ENCODE measurements around the gene ZNF281.
"Not testable (repeated sequence)": the region's sequence is repeated elsewhere in the genome, so short reads cannot be mapped to it uniquely, and the experiment has no call there.

Gene ZNF281

DNA sequence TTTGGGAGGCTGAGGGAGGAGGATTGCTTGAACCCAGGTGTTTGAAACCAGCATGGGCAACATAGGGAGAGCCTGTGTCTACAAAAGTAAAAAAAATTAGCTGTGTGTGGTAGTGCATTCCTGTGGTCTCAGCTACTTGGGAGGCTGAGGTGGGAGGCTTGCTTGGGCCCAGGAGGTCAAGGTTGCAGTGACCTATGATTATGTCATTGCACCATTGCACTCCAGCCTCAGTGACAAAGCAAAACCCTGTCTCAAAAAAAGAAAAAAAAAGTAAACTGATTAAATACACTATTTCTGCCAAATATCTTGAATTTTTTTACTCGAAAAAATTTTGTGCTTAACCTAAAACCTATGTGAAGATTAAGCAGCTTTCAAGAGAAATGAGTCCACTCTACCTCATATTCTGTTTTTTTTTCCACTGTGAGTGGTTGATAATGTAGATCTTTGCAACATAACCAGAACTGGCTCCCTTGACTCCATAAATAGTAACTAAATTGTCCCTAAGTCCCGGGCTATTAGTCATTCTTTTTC, 19.4 kb upstream of the ZNF281 start:
- DNase-seq, result no peak

DNA sequence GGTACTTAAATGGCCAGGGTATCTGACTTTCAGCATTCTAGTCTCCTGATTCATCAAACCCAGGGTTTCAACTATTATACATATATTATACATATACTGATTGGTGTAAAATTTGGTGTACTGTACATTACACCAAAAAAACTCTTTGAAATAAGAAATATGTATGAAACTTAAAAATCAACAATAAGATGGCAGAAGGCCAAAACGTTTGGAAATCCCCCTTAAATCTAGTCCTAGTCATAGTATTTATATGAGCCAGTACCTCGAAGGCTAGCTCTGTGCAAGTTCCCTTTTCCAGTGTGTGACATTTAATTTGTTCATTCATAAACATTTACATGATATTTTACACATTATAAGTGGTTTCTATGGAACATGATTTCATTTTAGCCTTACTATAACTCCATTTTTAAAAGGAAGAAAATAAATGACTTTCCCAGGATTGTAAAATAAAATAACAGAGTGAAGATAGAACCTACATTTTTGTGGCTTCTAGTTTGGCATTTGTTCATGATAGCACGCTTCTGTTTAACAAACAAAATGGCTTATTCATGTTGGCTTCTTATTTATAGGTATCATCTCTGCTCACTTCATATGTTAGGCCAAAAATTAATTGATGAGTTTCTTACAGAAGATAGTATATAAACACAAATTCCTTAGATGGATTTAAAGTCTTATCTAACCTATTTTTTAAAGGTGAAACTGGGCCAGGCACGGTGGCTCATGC, 18.8 kb upstream of the ZNF281 start:
- DNase-seq, result no peak

DNA sequence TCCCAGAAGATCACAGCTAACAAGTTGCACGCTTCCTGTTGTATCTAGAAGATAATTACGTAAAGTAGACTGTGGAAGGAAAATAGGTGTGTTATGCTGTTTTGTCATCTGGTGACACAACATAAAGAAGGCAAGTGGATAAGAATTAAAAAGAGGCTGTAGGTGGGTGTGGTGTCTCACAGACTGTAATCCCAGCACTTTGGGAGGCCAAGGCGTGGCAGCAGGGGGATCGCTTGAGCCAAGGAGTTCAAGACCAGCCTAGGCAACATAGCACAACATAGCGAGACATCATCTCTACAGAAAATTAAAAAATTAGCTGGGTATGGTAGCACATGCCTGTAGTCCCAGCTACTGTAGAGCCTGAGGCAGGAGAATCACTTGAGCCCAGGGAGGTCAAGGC, 17.9 kb upstream of the ZNF281 start:
- no peak for DNase-seq

DNA sequence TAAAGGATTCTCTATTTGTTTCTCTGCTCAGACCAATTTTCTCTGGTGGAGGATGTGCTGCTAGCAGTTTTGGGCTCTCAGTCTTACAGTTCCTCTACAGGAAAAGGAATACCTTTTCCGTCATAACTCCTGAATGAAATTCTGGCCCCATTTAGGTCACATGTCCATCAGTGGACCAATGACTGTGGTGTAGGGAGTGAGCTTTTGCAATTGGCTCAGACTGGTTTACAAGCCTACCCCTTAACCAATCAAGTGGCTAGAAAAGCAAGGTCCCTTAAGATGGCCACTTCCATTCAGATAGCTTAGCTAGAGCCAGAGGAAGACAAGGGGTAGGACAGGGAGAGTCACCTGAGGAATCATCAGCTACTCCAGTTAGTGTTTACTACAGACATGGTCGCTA, 16.4 kb upstream of the ZNF281 start:
- DNase-seq, result no peak

DNA sequence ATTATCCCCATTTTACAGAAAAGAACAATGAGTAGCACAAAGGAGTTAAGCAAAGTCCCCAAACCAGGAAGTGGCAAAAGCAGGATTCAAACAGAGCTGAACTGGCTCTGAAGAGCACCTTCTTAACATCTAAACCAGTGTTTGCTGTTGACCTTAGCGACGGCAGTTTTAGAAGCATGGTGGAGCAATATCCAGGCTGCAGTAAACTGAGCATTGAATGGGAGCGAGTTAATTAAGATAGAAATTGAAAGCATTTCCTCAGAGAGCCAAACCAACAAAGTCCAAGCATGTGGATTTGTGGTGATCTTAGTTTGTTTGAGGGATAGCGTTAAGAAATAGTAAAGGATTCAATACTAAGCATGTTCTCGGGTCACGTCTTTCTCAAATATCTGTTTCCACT, 13.4 kb upstream of the ZNF281 start:
- no peak for DNase-seq

DNA sequence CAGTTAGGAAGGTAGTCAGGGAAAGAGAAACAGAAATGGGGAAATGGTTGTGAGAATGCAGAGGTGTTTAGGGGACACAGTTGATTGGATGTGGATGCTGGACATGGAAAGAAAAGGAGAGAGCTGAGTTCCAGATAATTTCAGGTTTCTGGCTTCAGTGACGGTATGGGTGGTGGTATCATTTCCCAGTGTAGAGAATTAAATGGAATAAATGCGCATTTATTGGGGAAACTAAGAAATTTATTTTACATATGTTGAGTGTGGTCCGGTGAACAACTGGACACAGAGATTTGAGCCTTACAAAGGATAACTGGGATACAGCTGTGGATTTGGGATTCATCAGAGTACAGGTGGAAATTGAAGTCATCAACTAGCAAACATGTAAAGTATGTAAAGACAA, 12.4 kb upstream of the ZNF281 start:
- no peak for DNase-seq

DNA sequence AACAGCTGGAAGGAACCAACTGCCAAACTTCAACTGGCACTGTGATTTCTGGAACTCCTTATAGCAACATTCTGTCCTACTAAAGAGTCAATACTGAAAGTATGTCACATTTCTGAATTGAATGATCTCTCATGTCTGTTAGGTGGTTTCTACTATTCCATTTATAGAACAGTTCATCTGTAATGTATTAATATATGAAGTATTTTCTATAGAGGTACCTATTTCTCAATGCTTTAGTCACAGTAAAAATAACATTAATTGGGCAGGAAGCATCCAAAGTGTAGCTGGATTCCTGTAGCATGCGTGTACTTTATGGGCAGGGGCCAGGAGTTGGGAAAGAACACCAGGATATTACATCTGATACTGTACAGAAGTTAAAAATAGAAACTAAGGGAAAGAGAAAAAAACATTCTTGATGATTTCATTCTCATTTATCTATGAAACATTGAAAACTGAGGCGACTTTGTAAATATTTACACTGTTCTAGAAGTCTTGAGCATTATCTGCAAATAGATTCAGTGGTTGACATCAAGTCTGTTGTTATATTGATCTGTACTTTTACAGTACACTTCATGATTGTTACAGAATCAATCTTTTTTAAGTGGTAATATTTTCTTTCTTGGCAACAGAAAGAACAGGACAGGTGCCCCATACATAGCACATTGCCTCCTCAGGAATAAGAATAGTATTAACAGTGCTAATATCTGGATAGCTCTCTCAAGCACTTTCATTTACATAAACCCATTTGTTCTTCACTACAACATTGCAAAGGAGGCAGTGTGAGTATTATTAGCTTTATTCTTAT, 6.2 kb upstream of the ZNF281 start:
- DNase-seq, result no peak

DNA sequence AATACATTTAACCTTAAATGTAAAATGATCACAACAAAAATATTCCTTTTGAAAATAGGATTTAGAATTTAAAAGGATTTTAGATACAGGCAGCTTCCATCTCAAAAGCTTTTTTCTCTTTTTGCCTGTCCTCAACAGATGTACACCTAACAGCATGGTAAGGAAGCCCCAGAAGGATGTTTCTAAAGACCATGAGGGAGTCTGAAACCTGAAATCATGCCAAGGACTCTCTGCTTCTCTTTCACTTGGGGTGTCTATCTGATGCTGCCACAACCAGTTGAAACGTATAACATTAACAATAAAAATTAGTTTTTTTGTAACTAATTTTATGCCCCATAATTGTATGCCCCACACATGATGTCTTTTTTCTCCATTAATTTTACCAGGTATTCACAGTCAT, 5.4 kb upstream of the ZNF281 start:
- DNase-seq, result peak; percentile 25

DNA sequence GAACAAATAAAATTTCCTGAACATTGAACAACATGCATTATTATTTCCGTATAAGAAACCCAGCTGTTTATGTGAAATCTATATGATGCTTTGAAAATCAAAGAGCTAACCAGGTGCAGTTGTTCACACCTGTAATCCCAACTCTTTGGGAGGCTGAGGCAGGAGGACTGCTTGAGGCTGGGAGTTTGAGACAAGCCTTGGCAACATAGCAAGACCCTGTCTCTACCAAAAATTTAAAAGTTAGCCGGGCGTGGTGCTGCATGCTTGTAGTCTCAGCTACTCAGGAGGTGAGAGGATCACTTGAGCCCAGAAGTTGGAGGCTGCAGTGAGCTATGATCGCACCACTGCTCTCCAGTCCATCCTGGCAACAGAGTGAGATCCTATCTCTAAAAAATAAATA, 4.8 kb upstream of the ZNF281 start:
- no peak for DNase-seq

DNA sequence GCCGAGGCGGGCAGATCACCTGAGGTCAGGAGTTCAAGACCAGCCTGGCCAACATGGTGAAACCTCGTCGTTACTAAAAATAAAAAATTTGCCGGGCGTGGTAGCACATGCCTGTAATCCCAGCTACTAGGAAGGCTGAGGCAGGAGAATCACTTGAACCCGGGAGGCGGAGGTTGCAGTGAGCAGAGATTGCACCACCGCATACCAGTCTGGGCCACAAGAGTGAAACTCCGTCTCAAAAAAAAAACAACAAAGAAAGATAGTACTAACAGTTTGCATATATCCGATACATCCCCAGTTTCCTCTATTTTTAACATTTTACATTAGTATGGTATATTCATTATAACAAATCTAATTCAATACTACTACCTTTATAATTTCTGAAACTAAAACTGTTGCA, 3.9 kb upstream of the ZNF281 start:
- DNase-seq, result not testable (repeated sequence)

DNA sequence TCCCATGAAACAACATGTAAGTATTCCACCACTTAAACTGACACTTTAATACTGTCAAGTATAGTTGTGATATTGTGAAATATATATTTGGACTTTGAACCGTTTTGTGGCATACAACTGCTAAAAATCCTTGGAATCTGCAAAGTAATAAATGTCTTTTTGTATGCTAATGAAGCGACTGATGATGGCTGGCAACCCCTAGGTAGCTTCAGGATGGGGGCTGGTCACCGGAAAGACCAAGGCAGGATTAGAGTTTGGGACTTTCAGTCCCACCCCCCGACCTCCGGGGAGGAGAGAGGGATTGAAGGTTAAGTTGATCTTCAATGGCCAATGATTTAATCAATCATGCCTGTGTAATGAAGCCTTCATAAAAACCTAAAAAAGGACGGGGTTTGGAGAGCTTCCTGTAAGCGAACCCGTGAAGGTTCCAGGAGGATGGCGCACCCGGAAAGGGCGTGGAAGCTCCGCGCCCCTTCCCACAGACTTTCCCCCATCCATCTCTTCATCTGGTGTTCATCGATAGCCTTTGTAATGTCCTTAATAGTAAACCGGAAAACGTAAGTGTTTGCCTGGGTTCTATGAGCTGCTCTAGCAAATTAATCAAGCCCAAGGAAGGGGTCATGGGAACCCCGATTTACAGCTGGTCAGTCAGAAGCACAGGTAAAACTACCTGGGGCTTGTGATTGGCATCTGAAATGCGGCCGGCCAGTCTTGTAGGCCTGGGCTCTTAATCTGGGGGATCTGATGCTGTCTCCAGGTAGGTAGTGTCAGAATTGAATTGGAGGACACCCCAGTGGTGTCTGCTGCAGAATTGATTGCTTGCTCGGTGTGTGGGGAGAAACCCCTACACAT, 1.8 kb upstream of the ZNF281 start:
- no peak for DNase-seq

DNA sequence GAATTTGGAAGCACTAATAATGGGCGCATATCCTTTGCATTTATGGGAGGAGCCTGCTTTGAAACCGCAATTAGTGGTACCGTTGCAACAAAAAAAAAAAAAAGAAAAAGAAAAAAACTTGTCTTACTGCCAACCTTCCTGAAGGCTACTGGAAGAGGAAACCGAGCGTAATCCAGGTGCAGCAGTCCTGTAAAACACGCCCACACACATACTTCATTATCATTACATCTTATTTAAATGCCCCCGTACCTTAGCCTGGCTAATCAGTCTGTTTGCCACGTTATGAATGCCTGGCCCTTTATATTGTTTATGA, 686 bp upstream of the ZNF281 start:
- peak; percentile 89 for DNase-seq

DNA sequence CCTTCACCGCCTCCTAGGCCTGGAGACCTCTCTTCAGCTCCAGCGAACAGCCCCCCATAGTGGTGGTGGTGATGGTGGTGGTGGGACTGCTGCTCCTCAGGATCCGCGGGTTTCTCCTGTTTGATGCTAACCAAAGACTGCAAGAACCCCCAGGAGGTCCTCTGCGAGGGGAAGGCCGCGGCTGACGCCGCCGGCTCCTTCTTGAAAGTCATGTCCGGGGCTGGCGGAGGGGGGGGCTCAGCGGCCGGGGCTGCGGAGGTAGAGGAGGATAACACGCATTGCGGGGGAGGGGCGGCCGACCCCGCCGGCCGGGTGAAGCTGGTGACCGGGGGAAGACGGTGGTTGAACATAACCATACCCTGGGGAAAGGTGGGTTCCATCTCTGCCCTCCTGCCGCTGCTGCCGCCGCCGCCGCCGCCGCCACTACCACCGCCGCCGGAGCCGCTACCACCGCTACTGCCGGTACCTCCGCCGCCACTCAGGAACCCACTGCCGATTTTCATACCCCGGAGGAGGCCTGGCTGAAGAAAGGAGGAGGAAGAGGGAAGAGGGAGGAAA, 554 bp downstream of the ZNF281 start:
- peak; percentile 31 for DNase-seq

DNA sequence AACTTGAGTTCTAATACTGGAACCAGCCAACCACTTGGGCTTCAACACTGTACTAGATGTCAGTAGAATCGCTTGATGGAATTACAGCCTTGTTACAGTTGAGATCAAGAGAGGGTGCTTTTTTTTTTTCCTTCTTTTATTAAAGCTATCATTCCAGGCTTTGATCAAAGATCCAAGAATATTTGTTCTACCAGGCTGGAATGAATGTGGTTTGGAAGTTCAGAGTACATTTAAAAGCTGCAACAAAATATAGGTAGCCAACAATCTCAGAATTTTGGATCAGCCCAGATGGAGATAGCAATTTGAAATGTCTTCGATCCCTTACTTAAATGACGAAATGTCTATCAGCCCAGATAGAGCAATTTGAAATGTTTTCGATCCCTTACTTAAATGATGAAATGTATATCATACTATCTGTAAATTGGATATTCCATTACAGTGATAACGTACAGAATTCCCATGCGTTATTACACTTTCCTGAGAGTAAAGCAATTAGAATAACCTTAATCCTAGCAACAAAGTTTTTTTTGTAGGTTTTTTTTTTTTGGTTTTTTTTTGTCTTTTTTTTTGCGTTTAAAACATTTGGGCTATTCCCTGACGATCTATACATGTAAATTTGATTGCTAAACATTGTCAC, 3.6 kb downstream of the ZNF281 start:
- no peak for DNase-seq

DNA sequence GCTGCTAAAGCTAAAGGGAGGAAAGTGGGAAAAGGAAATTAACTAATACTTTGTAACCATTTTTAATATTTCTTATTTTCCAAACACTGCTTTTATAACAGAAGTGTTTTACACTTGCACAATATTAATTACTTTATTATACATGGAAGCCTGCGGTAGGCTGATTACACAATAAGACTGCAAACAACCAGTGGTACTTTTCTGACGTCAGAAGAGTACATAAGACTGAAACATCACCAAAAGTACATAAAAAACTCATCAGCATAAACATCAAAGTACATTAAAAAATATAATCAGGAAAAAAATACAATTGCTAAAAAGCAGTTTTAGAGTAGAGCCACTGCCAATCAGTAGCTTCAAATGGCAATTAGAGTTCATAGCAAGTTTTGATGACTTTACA, 4.6 kb downstream of the ZNF281 start:
- no peak for DNase-seq

DNA sequence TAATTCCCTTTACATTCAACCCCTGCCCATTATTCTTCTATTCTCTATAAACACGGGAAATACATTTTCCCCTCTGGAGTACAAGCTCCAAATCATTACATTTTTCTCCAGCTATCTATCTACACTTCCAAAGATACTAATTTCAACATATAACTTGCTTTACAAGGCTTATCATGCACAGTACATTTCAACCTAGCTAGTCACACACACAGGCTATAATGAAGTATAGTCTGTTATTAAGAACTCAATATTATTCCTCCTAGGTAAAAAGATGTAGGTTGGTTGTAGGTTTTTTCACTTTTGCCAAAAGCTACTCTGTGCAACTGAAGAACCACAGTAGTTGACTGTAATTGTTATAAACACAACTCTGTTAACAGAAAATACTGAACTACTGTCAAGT, 8.1 kb downstream of the ZNF281 start:
- no peak for DNase-seq

DNA sequence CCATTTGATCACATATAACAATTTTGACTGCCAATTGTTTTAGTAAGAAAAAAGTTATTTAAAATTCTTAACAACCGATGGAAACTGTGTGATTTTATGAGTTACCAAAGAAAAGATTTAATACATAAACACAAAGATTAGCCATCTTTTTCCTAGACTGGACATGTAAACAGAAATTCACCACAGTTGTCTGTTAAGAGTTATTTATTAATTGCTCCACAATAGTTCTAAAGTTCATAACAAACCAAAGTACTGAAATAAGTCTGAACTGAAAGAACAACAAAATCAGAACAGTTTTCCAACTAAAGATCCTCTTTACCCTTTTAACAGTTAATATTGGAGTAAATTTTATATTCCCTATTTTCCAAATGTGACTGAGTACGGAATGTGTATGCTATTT, 8.6 kb downstream of the ZNF281 start:
- no peak for DNase-seq

DNA sequence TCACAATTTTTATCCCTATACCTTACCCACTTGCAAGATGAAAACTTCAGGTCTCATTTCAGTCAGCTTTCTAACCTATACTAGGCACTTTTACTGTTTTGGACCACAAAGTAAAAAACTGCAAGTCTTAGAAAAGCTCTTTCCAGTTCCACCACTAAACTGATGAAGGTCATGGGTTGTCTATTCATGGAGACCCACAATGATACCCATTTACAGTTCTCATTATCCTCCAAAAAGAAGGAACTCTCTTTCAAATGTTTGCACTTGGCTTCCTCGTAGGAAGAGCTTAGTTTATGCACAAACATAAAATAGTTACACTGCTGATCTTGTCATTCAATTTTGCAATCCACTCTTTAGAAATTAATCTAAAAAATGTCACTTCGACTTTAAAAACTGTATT, 9.3 kb downstream of the ZNF281 start:
- no peak for DNase-seq

DNA sequence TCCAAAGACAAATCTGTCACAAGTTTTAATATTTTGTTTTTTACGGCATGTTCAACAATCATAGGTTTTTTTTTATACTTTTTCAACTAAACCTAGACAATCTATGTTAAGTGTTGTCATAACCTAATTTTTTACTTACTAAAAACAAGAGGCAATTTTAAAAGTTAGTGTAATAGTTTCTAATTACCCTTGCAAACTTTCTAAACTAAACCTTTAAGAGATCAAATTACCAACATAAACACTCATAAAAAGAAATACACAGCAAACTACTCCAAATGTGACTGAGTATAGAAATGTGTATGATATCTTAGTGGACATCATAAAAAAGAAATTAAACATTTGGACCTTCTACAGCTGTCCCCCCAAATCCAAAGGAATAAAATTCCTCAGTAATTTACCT, 10.0 kb downstream of the ZNF281 start:
- no peak for DNase-seq

DNA sequence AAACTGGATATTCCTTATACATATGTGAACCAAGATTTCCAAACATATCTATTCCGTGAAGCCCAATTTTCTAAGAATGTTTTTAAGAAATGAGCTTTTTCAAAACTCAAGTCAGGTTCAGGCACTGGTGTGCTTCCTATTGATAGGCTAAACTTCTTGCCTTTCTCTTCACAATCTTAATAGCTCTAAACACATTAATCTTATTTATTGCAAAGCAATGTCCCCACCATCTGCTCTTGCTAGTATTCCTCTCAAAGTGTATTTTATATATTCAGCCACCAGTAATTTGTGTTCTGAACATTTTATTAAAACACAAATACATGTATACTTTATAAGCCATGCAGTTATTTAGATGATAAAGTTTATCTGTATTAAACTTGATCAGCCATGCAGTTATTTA, 11.5 kb downstream of the ZNF281 start:
- no peak for DNase-seq

DNA sequence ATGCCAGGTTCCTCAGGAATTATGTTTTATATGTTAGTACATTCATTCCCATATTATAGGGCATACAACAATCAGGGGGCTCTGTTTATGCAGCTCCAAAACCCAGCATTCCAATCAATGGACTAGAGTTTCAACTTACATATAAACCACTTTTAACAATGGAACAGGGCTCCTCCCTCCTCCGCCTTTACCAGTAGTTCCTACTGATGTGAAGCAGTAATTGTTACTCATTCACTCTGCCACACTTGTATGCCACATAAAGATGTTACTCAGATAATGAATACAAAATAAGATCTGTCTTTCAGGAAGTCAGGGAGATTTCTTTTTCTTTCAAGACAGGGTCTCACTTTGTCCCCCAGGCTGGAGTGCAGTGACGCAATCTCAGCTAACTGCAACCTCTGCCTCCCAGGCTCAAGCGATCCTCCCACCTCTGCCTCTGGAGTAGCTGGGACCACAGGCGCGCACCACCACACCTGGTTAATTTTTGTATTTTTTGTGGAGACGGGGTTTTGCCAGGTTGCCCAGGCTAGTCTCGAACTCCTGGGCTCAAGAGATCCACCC, 17.1 kb downstream of the ZNF281 start:
- DNase-seq, result no peak

DNA sequence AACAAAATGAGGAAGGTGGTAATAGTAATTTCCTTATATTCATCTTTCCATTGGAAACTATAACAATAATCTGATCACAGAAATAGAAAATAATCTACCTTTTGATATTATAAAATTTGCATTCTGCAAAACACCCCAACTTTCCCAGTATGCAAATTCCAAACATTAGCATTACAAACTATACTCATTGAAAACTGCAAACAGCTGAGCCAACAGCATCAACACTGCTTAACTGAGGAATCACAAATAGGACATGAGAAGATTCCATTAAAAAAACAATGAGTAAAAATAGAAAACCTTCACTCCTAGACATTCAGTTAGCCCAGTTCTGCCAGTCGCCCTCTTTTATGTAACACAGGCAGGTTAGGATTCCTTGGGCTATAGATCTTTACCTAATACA, 18.1 kb downstream of the ZNF281 start:
- DNase-seq, result no peak

DNA sequence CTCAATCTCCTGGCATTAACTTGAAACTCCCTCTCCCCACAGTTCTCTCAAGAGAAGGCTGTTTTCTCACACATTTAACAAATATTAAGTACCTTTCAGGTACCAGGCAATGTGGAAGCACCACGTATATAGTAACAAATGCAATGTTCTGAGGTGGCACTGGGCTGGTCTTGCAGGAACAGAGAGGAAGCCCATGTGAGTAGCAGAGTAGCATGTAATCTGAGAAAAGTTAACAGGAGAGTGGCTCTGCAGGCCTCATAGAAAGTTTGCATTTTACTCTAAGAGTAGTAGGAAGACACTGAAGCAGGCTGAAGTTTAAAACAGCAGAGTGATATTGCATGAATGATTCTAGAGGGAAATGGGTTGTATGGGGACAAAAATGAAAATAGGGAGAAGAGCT, 21.0 kb downstream of the ZNF281 start:
- no peak for DNase-seq
